DOHH2 (cell line): ENCODE measurements around the gene FLAD1.

ENCODE experiments used
- EZH2phosphoT487 ChIP-seq: fragments of 200-600 bp; sonication (generic); IDR thresholded peaks from 2 replicates; pipeline ENCODE4 v1.6.1; 2017; ENCODE audit warnings: borderline replicate concordance, mild to moderate bottlenecking, antibody characterized with exemption, low read length, moderate library complexity, mixed read lengths
- TF ChIP-seq, protein P1 (sequence below): fragments of 200-600 bp; sonication (generic); IDR thresholded peaks from one replicate; pipeline ENCODE4 v1.5.1; 2014; ENCODE audit warnings: antibody characterized with exemption, mild to moderate bottlenecking, low read depth, low read length; ENCODE audit not compliant: poor library complexity, severe bottlenecking

DNA sequence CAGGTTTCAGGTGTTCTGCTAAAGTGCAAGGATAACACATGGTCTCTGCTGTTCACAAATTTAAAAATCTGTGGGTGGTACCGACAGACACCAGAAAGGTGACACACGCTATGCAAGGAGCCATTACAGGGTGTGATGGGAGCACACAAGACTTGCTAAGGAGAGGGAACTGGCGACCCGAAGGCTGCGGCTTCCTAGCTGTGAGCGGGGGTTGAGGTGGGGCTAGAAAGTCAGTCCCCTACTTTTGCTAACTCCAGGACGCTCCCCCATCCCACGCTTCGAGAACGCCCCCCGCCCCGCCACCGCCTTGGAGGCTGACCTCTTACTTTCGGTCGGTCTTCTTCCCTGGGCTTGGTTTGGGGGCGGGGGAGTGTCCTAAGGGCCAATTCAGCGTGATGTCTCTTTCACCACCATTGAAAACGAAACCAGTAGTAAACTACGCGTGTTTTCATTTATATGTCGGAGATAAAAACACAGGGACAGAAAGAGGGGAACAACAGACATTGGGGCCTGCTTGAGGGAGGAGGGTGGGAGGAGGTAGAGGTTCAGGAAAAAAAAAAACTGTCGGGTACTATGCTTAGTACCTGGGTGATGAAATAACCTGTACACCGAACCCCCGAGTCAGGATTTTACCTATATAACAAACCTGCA lies 7.6 kb upstream of the FLAD1 start:
- TF ChIP-seq, protein P1, sequence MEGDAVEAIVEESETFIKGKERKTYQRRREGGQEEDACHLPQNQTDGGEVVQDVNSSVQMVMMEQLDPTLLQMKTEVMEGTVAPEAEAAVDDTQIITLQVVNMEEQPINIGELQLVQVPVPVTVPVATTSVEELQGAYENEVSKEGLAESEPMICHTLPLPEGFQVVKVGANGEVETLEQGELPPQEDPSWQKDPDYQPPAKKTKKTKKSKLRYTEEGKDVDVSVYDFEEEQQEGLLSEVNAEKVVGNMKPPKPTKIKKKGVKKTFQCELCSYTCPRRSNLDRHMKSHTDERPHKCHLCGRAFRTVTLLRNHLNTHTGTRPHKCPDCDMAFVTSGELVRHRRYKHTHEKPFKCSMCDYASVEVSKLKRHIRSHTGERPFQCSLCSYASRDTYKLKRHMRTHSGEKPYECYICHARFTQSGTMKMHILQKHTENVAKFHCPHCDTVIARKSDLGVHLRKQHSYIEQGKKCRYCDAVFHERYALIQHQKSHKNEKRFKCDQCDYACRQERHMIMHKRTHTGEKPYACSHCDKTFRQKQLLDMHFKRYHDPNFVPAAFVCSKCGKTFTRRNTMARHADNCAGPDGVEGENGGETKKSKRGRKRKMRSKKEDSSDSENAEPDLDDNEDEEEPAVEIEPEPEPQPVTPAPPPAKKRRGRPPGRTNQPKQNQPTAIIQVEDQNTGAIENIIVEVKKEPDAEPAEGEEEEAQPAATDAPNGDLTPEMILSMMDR, result no peak
- no peak for TF ChIP-seq EZH2phosphoT487
